ENCODE measurements around the gene CHFR.

The CHFR gene

DNA sequence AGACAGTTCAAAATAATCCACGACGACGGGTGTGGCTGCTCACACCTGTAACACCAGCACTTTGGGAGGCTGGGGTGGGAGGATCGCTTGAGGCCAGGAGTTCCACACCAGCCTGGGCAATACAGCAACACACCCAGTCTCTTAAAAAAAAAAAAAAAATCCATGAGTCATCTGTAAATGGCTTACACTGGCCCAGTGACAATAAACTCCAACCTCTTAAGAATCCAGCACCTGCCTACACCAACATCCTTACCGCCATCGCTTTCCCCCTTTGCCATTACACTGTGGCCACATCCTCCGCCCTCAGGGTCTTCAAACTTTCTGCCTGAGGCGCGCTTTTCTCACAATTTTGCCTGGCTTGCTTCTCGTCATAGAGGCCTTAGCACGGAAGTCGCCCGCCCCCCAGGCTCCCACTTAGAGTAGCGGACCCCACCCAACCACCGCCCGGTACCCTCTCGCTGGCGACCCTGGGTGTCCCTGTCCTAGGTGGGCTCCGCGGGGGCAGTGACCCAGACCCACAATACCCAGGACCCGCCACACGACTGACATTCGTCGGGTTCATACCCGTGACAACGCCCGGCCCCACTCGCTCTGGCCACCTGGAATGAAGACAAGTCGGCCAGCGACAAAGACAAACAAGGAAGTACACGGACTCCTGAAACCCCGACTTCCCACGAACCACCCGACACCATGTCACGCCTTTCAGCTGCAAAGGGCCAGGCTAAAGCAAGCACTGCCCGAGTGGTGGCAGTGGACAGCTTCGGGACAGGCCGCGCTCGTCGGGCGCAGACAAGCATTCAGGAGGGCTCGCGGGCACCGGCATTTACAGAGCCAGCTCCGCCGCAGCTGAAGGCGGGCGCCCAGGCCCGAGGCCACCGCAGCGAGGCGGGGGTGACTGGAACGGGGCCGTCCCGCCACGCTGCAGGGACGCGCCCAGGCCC, 59.4 kb downstream of the CHFR start:
- WGBS, result 18% methylated on average over 59 of the region's 59 CpGs
- peak; percentile 79 for DNase-seq

DNA sequence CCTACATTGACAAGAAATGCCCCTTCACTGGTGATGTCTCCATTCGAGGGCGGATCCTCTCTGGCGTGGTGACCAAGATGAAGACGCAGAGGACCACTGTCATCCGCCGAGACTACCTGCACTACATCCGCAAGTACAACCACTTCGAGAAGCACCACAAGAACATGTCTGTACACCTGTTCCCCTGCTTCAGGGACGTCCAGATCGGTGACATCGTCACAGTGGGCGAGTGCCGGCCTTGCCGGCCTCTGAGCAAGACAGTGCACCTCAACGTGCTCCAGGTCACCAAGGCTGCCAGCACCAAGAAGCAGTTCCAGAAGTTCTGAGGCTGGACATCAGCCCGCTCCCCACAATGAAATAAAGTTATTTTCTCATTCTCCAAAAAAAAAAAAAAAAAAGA, 61.5 kb downstream of the CHFR start:
- Histone ChIP-seq H3K9ac (ENCODE audit: low read length) (peak overlapping the region; percentile 99), H2BK15ac (ENCODE audit: low read depth, poor library complexity, severe bottlenecking) (no peak overlapping the region), H3K4ac (ENCODE audit: low read depth in 1 of 2, low read length in 2 of 2) (no peak overlapping the region), H2AFZ (ENCODE audit: low read depth, low read length) (no peak overlapping the region), H3K9me3 (ENCODE audit: control insufficient read depth, low read length) (no peaks in the 10 kb centered on the region), H4K8ac (ENCODE audit: low read length) (no peak overlapping the region), H3K4me2 (ENCODE audit: low read length, poor library complexity, severe bottlenecking) (no peak overlapping the region), H2BK5ac (ENCODE audit: low read depth, low read length, poor library complexity, severe bottlenecking) (no peak overlapping the region), H3K4me3 (ENCODE audit: insufficient read depth in 1 of 2, low read depth in 1 of 2, low read length in 2 of 2) (no peak overlapping the region), H3K18ac (ENCODE audit: low read depth in 1 of 2, low read length in 2 of 2) (no peak overlapping the region), H3K36me3 (ENCODE audit: control insufficient read depth in 1 of 2, insufficient read depth in 2 of 2, low read depth in 1 of 2, low read length in 2 of 2) (peaks cover 49 to 59% of the 10 kb centered on the region in 2 experiments), H3K27me3 (ENCODE audit: control insufficient read depth in 1 of 2, insufficient read depth in 1 of 2, low read length in 2 of 2) (no peaks in the 10 kb centered on the region), H3K4me1 (ENCODE audit: control insufficient read depth, insufficient read depth, low read depth, low read length) (peaks cover 15% of the 10 kb centered on the region), H3K79me1 (replicated peaks; ENCODE audit: low read length, poor library complexity, severe bottlenecking) (peaks cover 3% of the 10 kb centered on the region), H2BK120ac (ENCODE audit: low read depth, low read length) (no peak overlapping the region), H4K91ac (ENCODE audit: low read length) (no peak overlapping the region), H3K27ac (ENCODE audit: low read length, poor library complexity, severe bottlenecking) (no peak overlapping the region), H3K23ac (ENCODE audit: low read length in 2 of 2) (no peak overlapping the region), H3K14ac (ENCODE audit: low read length in 2 of 2) (no peak overlapping the region), H2AK5ac (ENCODE audit: low read length, severe bottlenecking) (no peak overlapping the region), H2BK12ac (ENCODE audit: low read length in 2 of 2) (no peak overlapping the region)
- DNase-seq, result no peak
- 97% methylated on average over 16 of the region's 16 CpGs for WGBS

More for the DNA sequence above, 59.4 kb downstream of the CHFR start:
- Histone ChIP-seq H3K23ac (ENCODE audit: low read length in 2 of 2) (peak overlapping the region in 1 of 2 experiments; percentile 94), H2AFZ (ENCODE audit: low read depth, low read length) (peak overlapping the region; percentile 60), H3K27me3 (ENCODE audit: control insufficient read depth in 1 of 2, insufficient read depth in 1 of 2, low read length in 2 of 2) (no peaks in the 10 kb centered on the region), H2AK5ac (ENCODE audit: low read length, severe bottlenecking) (peak overlapping the region; percentile 94), H3K4ac (ENCODE audit: low read depth in 1 of 2, low read length in 2 of 2) (peak overlapping the region; percentile 94 to 100), H3K4me3 (ENCODE audit: insufficient read depth in 1 of 2, low read depth in 1 of 2, low read length in 2 of 2) (peak overlapping the region; percentile 98 to 100), H3K36me3 (ENCODE audit: control insufficient read depth in 1 of 2, insufficient read depth in 2 of 2, low read depth in 1 of 2, low read length in 2 of 2) (peaks cover 39 to 60% of the 10 kb centered on the region in 2 experiments), H4K91ac (ENCODE audit: low read length) (peak overlapping the region; percentile 99), H2BK15ac (ENCODE audit: low read depth, poor library complexity, severe bottlenecking) (peak overlapping the region; percentile 74), H3K14ac (ENCODE audit: low read length in 2 of 2) (peak overlapping the region in 1 of 2 experiments; percentile 98), H3K9me3 (ENCODE audit: control insufficient read depth, low read length) (no peaks in the 10 kb centered on the region), H4K8ac (ENCODE audit: low read length) (peak overlapping the region; percentile 87), H3K4me1 (ENCODE audit: control insufficient read depth, insufficient read depth, low read depth, low read length) (peaks cover 12% of the 10 kb centered on the region), H3K27ac (ENCODE audit: low read length, poor library complexity, severe bottlenecking) (peak overlapping the region; percentile 81), H2BK120ac (ENCODE audit: low read depth, low read length) (peak overlapping the region; percentile 95), H3K79me1 (replicated peaks; ENCODE audit: low read length, poor library complexity, severe bottlenecking) (peaks cover 4% of the 10 kb centered on the region), H3K18ac (ENCODE audit: low read depth in 1 of 2, low read length in 2 of 2) (peak overlapping the region; percentile 95 to 98), H2BK5ac (ENCODE audit: low read depth, low read length, poor library complexity, severe bottlenecking) (peak overlapping the region; percentile 35), H3K9ac (ENCODE audit: low read length) (peak overlapping the region; percentile 99), H2BK12ac (ENCODE audit: low read length in 2 of 2) (peak overlapping the region in 1 of 2 experiments; percentile 49), H3K4me2 (ENCODE audit: low read length, poor library complexity, severe bottlenecking) (peak overlapping the region; percentile 83)

DNA sequence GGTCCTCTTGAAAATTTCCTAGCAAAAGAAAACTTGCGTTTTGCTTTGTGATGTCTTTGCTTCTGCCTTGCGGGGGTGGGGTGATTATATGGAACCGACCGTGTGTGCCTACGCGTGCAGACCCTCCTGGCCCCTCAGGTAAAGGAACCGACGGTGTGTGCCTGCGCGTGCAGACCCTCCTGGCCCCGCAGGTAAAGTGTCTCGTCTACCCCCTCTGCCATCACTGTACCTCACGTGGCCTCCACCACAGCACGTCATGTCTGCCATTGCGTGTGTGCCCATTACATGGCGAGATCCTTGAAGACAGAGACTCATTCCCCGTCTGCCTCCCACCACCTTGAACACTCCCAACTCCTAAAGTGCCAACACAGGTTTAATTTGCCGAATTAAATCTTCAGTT, 62.3 kb downstream of the CHFR start:
- no peak overlapping the region for H3K18ac ChIP-seq (ENCODE audit: low read depth in 1 of 2, low read length in 2 of 2)
- no peak overlapping the region for H3K4me2 ChIP-seq (ENCODE audit: low read length, poor library complexity, severe bottlenecking)
- H3K23ac ChIP-seq (ENCODE audit: low read length in 2 of 2), result no peak overlapping the region
- H2AFZ ChIP-seq (ENCODE audit: low read depth, low read length), result no peak overlapping the region
- no peak overlapping the region for H2BK12ac ChIP-seq (ENCODE audit: low read length in 2 of 2)
- H2BK120ac ChIP-seq (ENCODE audit: low read depth, low read length), result no peak overlapping the region
- H3K79me1 ChIP-seq (replicated peaks; ENCODE audit: low read length, poor library complexity, severe bottlenecking), result peaks cover 9% of the 10 kb centered on the region
- no peak overlapping the region for H2BK15ac ChIP-seq (ENCODE audit: low read depth, poor library complexity, severe bottlenecking)
- H2AK5ac ChIP-seq (ENCODE audit: low read length, severe bottlenecking), result no peak overlapping the region
- H3K14ac ChIP-seq (ENCODE audit: low read length in 2 of 2), result no peak overlapping the region
- no peak overlapping the region for H3K4me3 ChIP-seq (ENCODE audit: insufficient read depth in 1 of 2, low read depth in 1 of 2, low read length in 2 of 2)
- no peak overlapping the region for H2BK5ac ChIP-seq (ENCODE audit: low read depth, low read length, poor library complexity, severe bottlenecking)
- DNase-seq, result no peak
- H3K27ac ChIP-seq (ENCODE audit: low read length, poor library complexity, severe bottlenecking), result no peak overlapping the region
- peaks cover 15% of the 10 kb centered on the region for H3K4me1 ChIP-seq (ENCODE audit: control insufficient read depth, insufficient read depth, low read depth, low read length)
- WGBS, result 95% methylated on average over 18 of the region's 18 CpGs
- peaks cover 57 to 65% of the 10 kb centered on the region in 2 experiments for H3K36me3 ChIP-seq (ENCODE audit: control insufficient read depth in 1 of 2, insufficient read depth in 2 of 2, low read depth in 1 of 2, low read length in 2 of 2)
- no peak overlapping the region for H4K91ac ChIP-seq (ENCODE audit: low read length)
- H3K4ac ChIP-seq (ENCODE audit: low read depth in 1 of 2, low read length in 2 of 2), result no peak overlapping the region
- no peak overlapping the region for H4K8ac ChIP-seq (ENCODE audit: low read length)
- no peak overlapping the region for H3K9ac ChIP-seq (ENCODE audit: low read length)
- H3K27me3 ChIP-seq (ENCODE audit: control insufficient read depth in 1 of 2, insufficient read depth in 1 of 2, low read length in 2 of 2), result no peaks in the 10 kb centered on the region
- H3K9me3 ChIP-seq (ENCODE audit: control insufficient read depth, low read length), result no peaks in the 10 kb centered on the region

DNA sequence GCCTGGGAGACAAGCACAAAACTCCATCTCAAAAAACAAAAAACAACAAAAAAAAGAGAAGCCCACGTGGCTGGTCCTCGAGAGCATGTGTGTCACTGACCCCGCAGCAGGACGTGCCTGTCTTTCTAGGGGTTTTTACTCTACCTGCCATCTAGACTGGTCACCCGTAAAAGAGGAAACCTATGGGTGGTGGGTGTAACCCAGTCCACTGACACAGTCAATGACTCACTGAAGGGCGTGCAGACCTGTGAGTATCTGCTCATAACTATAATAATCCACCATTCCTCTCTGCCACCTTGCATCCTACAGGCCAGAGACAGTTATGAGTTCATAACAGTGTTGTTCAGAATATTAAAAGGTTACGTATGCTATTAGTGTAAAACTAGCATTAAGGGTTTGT, 63.4 kb downstream of the CHFR start:
- Histone ChIP-seq H2BK5ac (ENCODE audit: low read depth, low read length, poor library complexity, severe bottlenecking) (no peak overlapping the region), H3K79me1 (replicated peaks; ENCODE audit: low read length, poor library complexity, severe bottlenecking) (peaks cover 12% of the 10 kb centered on the region), H4K91ac (ENCODE audit: low read length) (no peak overlapping the region), H4K8ac (ENCODE audit: low read length) (no peak overlapping the region), H3K36me3 (ENCODE audit: control insufficient read depth in 1 of 2, insufficient read depth in 2 of 2, low read depth in 1 of 2, low read length in 2 of 2) (peaks cover 67 to 71% of the 10 kb centered on the region in 2 experiments), H3K4me2 (ENCODE audit: low read length, poor library complexity, severe bottlenecking) (no peak overlapping the region), H3K4ac (ENCODE audit: low read depth in 1 of 2, low read length in 2 of 2) (no peak overlapping the region), H3K27me3 (ENCODE audit: control insufficient read depth in 1 of 2, insufficient read depth in 1 of 2, low read length in 2 of 2) (no peaks in the 10 kb centered on the region), H2AK5ac (ENCODE audit: low read length, severe bottlenecking) (no peak overlapping the region), H2BK12ac (ENCODE audit: low read length in 2 of 2) (no peak overlapping the region), H3K4me1 (ENCODE audit: control insufficient read depth, insufficient read depth, low read depth, low read length) (peaks cover 15% of the 10 kb centered on the region), H2AFZ (ENCODE audit: low read depth, low read length) (no peak overlapping the region), H3K23ac (ENCODE audit: low read length in 2 of 2) (no peak overlapping the region), H3K9me3 (ENCODE audit: control insufficient read depth, low read length) (no peaks in the 10 kb centered on the region), H3K27ac (ENCODE audit: low read length, poor library complexity, severe bottlenecking) (no peak overlapping the region), H3K4me3 (ENCODE audit: insufficient read depth in 1 of 2, low read depth in 1 of 2, low read length in 2 of 2) (no peak overlapping the region), H2BK120ac (ENCODE audit: low read depth, low read length) (no peak overlapping the region), H3K18ac (ENCODE audit: low read depth in 1 of 2, low read length in 2 of 2) (no peak overlapping the region), H3K14ac (ENCODE audit: low read length in 2 of 2) (no peak overlapping the region), H2BK15ac (ENCODE audit: low read depth, poor library complexity, severe bottlenecking) (no peak overlapping the region), H3K9ac (ENCODE audit: low read length) (no peak overlapping the region)
- WGBS, result 97% methylated on average over 4 of the region's 7 CpGs
- no peak for DNase-seq

All from mesenchymal stem cell (in vitro differentiated cells and primary cell).